ENCODE measurements around the gene IL5RA.

GRCh38 chr3:3066378-3066777, 43.8 kb downstream of the IL5RA start:
- TF ChIP-seq CTCF (IDR thresholded peaks at IDR 0.05) (no peak), TCF7L2 (IDR thresholded peaks at IDR 0.05; ENCODE audit: low read depth, low read length) (no peak), POLR2AphosphoS5 (IDR thresholded peaks at IDR 0.05; ENCODE audit: low read depth, low read length) (no peak), REST (IDR thresholded peaks at IDR 0.05; ENCODE audit: insufficient read depth in 1 of 2, low read depth in 2 of 2, low read length in 1 of 2) (no peak), SIN3A (IDR thresholded peaks at IDR 0.05; ENCODE audit: borderline replicate concordance, insufficient read depth, low read depth, low read length) (no peak)

Data from Panc1 (cell line).